ENCODE data around the gene CISH. TPM values are rescaled to one million over a fixed set of nuclear protein-coding genes. Genes with fewer than 3 reads are reported as not detected.

CISH gene
- total RNA-seq, 1 donor, result 1.1 TPM

GRCh38 chr3:50615190-50615589, 3.6 kb upstream of the CISH start:
- no peak overlapping the region for H3K4me3 ChIP-seq (ENCODE audit: insufficient read depth, low read length)
- H3K36me3 ChIP-seq (ENCODE audit: insufficient read depth, low read length), result peaks cover 2% of the 10 kb centered on the region
- no peak for TF ChIP-seq CTCF (IDR thresholded peaks at IDR 0.05; ENCODE audit: extremely low read depth, low read depth, low read length)
- peaks cover 32% of the 10 kb centered on the region for H3K4me1 ChIP-seq (ENCODE audit: insufficient read depth, low read length)
- H3K4me2 ChIP-seq (ENCODE audit: insufficient read depth, low read length), result no peak overlapping the region
- no peak overlapping the region for H3K27ac ChIP-seq (ENCODE audit: low read depth, low read length)
- DNase-seq (ENCODE audit: insufficient read length, low spot score, missing footprints), result peak; percentile 25
- no peaks in the 10 kb centered on the region for H3K9me3 ChIP-seq (ENCODE audit: low read depth, low read length)
- H3K27me3 ChIP-seq (ENCODE audit: insufficient read depth, low read length), result no peaks in the 10 kb centered on the region
- no peak overlapping the region for H2AFZ ChIP-seq (ENCODE audit: low read length)
- no peaks in the 10 kb centered on the region for H4K20me1 ChIP-seq (ENCODE audit: insufficient read depth, low read length)
- peaks cover 29% of the 10 kb centered on the region for H3K79me2 ChIP-seq (ENCODE audit: insufficient read depth, low read length)

DNA sequence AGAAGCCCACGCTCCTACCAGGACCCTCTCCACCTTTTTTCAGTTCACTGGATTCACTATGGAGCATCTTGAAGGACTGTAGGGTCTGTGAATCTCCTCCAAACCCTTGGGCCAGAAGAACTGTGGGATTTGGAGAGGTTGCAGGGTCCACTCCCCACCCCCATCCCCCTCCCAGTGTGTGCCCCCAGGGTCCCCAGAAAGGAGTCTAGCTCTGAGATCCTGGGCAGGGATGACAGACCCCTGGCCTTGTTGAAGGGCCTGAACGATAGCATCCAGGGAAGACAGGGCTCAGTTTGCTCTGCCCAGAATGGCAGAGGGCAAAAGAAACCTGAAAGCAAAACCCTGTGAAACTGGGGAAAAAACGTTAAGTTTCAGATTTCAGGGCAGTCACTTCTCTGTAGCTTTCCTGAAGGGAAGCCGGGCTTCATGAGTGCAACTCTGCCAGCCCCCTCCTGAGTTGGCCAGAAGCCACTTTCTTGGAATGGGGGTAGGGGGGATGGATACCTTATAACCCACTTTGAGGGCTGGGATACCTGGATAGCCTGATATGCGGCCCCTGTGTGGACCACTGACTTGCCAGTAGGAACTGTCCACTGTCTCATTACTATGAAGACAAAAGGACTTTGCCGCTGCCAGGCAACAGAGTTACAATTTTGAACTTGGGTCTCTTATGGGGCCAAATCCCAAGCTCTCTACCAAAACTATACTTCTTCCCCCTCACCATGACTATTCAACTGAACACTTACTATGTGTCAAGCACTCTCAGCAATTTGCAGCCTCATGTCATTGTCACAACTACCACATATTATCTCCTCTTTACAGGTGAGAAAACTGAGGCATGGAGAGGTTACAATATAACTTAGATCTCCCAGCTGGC, 1.6 kb upstream of the CISH start:
- Histone ChIP-seq H3K79me2 (ENCODE audit: insufficient read depth, low read length) (peaks cover 12% of the 10 kb centered on the region), H3K4me2 (ENCODE audit: insufficient read depth, low read length) (peak overlapping the region; percentile 86), H3K27me3 (ENCODE audit: insufficient read depth, low read length) (no peaks in the 10 kb centered on the region), H2AFZ (ENCODE audit: low read length) (no peak overlapping the region), H3K4me3 (ENCODE audit: insufficient read depth, low read length) (no peak overlapping the region), H3K36me3 (ENCODE audit: insufficient read depth, low read length) (no peaks in the 10 kb centered on the region), H4K20me1 (ENCODE audit: insufficient read depth, low read length) (no peaks in the 10 kb centered on the region), H3K4me1 (ENCODE audit: insufficient read depth, low read length) (peaks cover 30% of the 10 kb centered on the region), H3K27ac (ENCODE audit: low read depth, low read length) (no peak overlapping the region), H3K9me3 (ENCODE audit: low read depth, low read length) (no peaks in the 10 kb centered on the region)
- DNase-seq (ENCODE audit: insufficient read length, low spot score, missing footprints), result peak; percentile 29
- TF ChIP-seq CTCF (IDR thresholded peaks at IDR 0.05; ENCODE audit: extremely low read depth, low read depth, low read length), result no peak

GRCh38 chr3:50612234-50612882, 784 bp upstream of the CISH start:
- no peaks in the 10 kb centered on the region for H3K9me3 ChIP-seq (ENCODE audit: low read depth, low read length)
- H4K20me1 ChIP-seq (ENCODE audit: insufficient read depth, low read length), result no peaks in the 10 kb centered on the region
- no peak for TF ChIP-seq CTCF (IDR thresholded peaks at IDR 0.05; ENCODE audit: extremely low read depth, low read depth, low read length)
- H2AFZ ChIP-seq (ENCODE audit: low read length), result peak overlapping the region; percentile 88
- peaks cover 23% of the 10 kb centered on the region for H3K4me1 ChIP-seq (ENCODE audit: insufficient read depth, low read length)
- DNase-seq (ENCODE audit: insufficient read length, low spot score, missing footprints), result peak; percentile 79
- no peak overlapping the region for H3K27ac ChIP-seq (ENCODE audit: low read depth, low read length)
- peak overlapping the region; percentile 79 for H3K4me3 ChIP-seq (ENCODE audit: insufficient read depth, low read length)
- H3K27me3 ChIP-seq (ENCODE audit: insufficient read depth, low read length), result no peaks in the 10 kb centered on the region
- H3K36me3 ChIP-seq (ENCODE audit: insufficient read depth, low read length), result peaks cover 1% of the 10 kb centered on the region
- H3K79me2 ChIP-seq (ENCODE audit: insufficient read depth, low read length), result peaks cover 3% of the 10 kb centered on the region
- H3K4me2 ChIP-seq (ENCODE audit: insufficient read depth, low read length), result peak overlapping the region; percentile 86

DNA sequence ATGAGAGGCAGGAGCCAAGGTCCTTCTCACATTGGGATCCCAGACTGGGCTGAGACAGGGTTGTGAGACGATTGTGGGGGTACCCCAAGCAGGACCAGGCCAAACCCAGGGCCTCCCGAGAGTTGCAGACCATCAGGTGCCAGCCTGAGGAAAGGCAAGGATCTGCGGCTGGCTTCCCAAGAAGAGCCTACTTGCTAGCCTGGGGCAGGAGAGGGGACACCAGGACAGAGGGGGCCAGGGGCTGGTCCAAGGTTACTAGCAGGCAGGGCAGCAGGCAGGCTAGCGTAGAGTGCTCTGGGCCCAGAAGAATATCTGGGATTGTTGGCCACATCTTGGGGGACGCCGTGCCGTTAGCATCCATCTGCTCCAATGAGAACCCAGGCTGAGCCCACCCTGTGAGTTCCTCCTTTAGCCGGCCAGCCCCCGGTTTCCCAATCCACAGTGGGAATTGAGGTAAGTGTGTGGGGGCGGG, 546 bp downstream of the CISH start:
- no peaks in the 10 kb centered on the region for H4K20me1 ChIP-seq (ENCODE audit: insufficient read depth, low read length)
- peak overlapping the region; percentile 36 for H3K27ac ChIP-seq (ENCODE audit: low read depth, low read length)
- peak overlapping the region; percentile 83 for H2AFZ ChIP-seq (ENCODE audit: low read length)
- H3K4me3 ChIP-seq (ENCODE audit: insufficient read depth, low read length), result peak overlapping the region; percentile 79
- peaks cover 9% of the 10 kb centered on the region for H3K36me3 ChIP-seq (ENCODE audit: insufficient read depth, low read length)
- no peaks in the 10 kb centered on the region for H3K79me2 ChIP-seq (ENCODE audit: insufficient read depth, low read length)
- no peaks in the 10 kb centered on the region for H3K9me3 ChIP-seq (ENCODE audit: low read depth, low read length)
- no peaks in the 10 kb centered on the region for H3K27me3 ChIP-seq (ENCODE audit: insufficient read depth, low read length)
- H3K4me2 ChIP-seq (ENCODE audit: insufficient read depth, low read length), result peak overlapping the region; percentile 86
- no peak for TF ChIP-seq CTCF (IDR thresholded peaks at IDR 0.05; ENCODE audit: extremely low read depth, low read depth, low read length)
- no peak for DNase-seq (ENCODE audit: insufficient read length, low spot score, missing footprints)
- peaks cover 17% of the 10 kb centered on the region for H3K4me1 ChIP-seq (ENCODE audit: insufficient read depth, low read length)

Data from osteoblast (primary cell).